BE2C (cell line): ENCODE results near the gene ASCL2.

Source experiments
- DNase-seq: peaks from one replicate; pipeline ENCODE4 v3.0.0-alpha.2; 2020
- H3K27me3 ChIP-seq: fragments of 250-450 bp; sonication (Bioruptor Pico); 2 replicates; pipeline ENCODE4 v1.5.1; 2020; ENCODE audit warnings: mild to moderate bottlenecking
- H3K36me3 ChIP-seq: fragments of 250-450 bp; sonication (Bioruptor Pico); 2 replicates; pipeline ENCODE4 v1.5.1; 2020; ENCODE audit warnings: mild to moderate bottlenecking
- H3K4me1 ChIP-seq: fragments of 250-450 bp; sonication (Bioruptor Pico); 2 replicates; pipeline ENCODE4 v1.5.1; 2020
- H3K4me3 ChIP-seq: 2 replicates; pipeline ENCODE4 v1.5.1; 2011; ENCODE audit warnings: low read depth, low read length
- H3K9me3 ChIP-seq: fragments of 250-450 bp; sonication (Bioruptor Pico); 2 replicates; pipeline ENCODE4 v1.5.1; 2020
- CTCF ChIP-seq: IDR thresholded peaks from 2 replicates; pipeline ENCODE4 v1.5.1; 2012; ENCODE audit warnings: mild to moderate bottlenecking, low read depth, low read length

ASCL2 gene

GRCh38 chr11:2234963-2235362 is 35.4 kb downstream of the ASCL2 start:
- Histone ChIP-seq H3K4me1 (no peaks in the 10 kb centered on the region), H3K4me3 (no peak overlapping the region), H3K36me3 (no peaks in the 10 kb centered on the region), H3K27me3 (no peaks in the 10 kb centered on the region), H3K9me3 (no peaks in the 10 kb centered on the region)
- TF ChIP-seq CTCF = no peak
- DNase-seq = no peak

- no peaks in the 10 kb centered on the region for H3K36me3 ChIP-seq
- H3K27me3 ChIP-seq = no peaks in the 10 kb centered on the region
- no peaks in the 10 kb centered on the region for H3K4me1 ChIP-seq
- H3K4me3 ChIP-seq = no peak overlapping the region
- DNase-seq = no peak
- no peaks in the 10 kb centered on the region; the same call in 1 of the 2 replicates for H3K9me3 ChIP-seq
- no peak for TF ChIP-seq CTCF
These were observed 36.5 kb downstream of the ASCL2 start for GRCh38 chr11:2233693-2234455.

- no peak for TF ChIP-seq CTCF
- H3K36me3 ChIP-seq = no peaks in the 10 kb centered on the region
- no peaks in the 10 kb centered on the region; the same call in 1 of the 2 replicates for H3K9me3 ChIP-seq
- no peaks in the 10 kb centered on the region for H3K4me1 ChIP-seq
- H3K4me3 ChIP-seq = no peak overlapping the region
- no peaks in the 10 kb centered on the region for H3K27me3 ChIP-seq
- no peak for DNase-seq
These were observed 40.6 kb downstream of the ASCL2 start for GRCh38 chr11:2229713-2230297.

- Histone ChIP-seq H3K4me3 (no peak overlapping the region), H3K36me3 (no peaks in the 10 kb centered on the region), H3K27me3 (no peaks in the 10 kb centered on the region), H3K4me1 (no peaks in the 10 kb centered on the region), H3K9me3 (no peaks in the 10 kb centered on the region; the same call in 1 of the 2 replicates)
- no peak for TF ChIP-seq CTCF
- DNase-seq = no peak
These were observed 46.1 kb downstream of the ASCL2 start for GRCh38 chr11:2224254-2224653.

- Histone ChIP-seq H3K9me3 (no peaks in the 10 kb centered on the region), H3K27me3 (no peaks in the 10 kb centered on the region), H3K4me1 (no peaks in the 10 kb centered on the region), H3K36me3 (no peaks in the 10 kb centered on the region), H3K4me3 (no peak overlapping the region)
- no peak for DNase-seq
- no peak for TF ChIP-seq CTCF
These were observed 47.1 kb downstream of the ASCL2 start for GRCh38 chr11:2223153-2223794.

GRCh38 chr11:2222451-2222850 is 47.9 kb downstream of the ASCL2 start:
- no peak for DNase-seq
- Histone ChIP-seq H3K4me3 (no peak overlapping the region), H3K9me3 (no peaks in the 10 kb centered on the region), H3K36me3 (no peaks in the 10 kb centered on the region), H3K27me3 (no peaks in the 10 kb centered on the region), H3K4me1 (no peaks in the 10 kb centered on the region)
- TF ChIP-seq CTCF = no peak
